H1 (cell line): ENCODE results near the gene IL1RAPL1. TPM values are rescaled to one million over a fixed set of nuclear protein-coding genes. Genes with fewer than 3 reads are reported as not detected.

Experiments used
- CTCF ChIA-PET: fragments of 300-600 bp; sonication (Branson Sonifier 250); formaldehyde crosslinking; loops from one replicate; lab custom pipeline; 2021; ENCODE audit not compliant: partially characterized antibody; lab: Charles Lee
- POLR2A ChIA-PET: fragments of 300-600 bp; sonication (Branson Sonifier 250); formaldehyde crosslinking; loops from one replicate; lab custom pipeline; 2021; ENCODE audit warnings: inconsistent platforms; ENCODE audit not compliant: partially characterized antibody; lab: Charles Lee
- DNase-seq, 2 experiments: peaks; one replicate each; pipeline versions ENCODE4 v3.0.0 to v3.0.0-alpha.2; 2010 to 2022; ENCODE audit warnings: low spot score in 2 of 2, low read depth in 1 of 2, mixed read lengths in 1 of 2
- FAIRE-seq: peaks from 2 replicates; lab custom pipeline; 2011; peaks lifted over from hg19 to GRCh38; lab: Jason Lieb, UNC
- H2AFZ ChIP-seq: 2 replicates; pipeline ENCODE4 v1.8.1; 2012; ENCODE audit warnings: low read length, inconsistent platforms
- H2AK5ac ChIP-seq: 2 replicates; pipeline ENCODE4 v1.6.1; 2013; ENCODE audit warnings: low read depth, low read length
- H2BK120ac ChIP-seq: replicated peaks from 2 replicates; pipeline ENCODE3; 2013; ENCODE audit warnings: low read depth, low read length, inconsistent platforms
- H2BK12ac ChIP-seq: 2 replicates; pipeline ENCODE4 v1.6.1; 2013; ENCODE audit warnings: low read depth, low read length
- H2BK15ac ChIP-seq: 2 replicates; pipeline ENCODE4 v1.6.1; 2013; ENCODE audit warnings: low read length
- H2BK20ac ChIP-seq: 2 replicates; pipeline ENCODE4 v1.6.1; 2013; ENCODE audit warnings: low read length
- H2BK5ac ChIP-seq: 2 replicates; pipeline ENCODE4 v1.6.1; 2013; ENCODE audit warnings: low read depth, low read length
- H3K14ac ChIP-seq: 2 replicates; pipeline ENCODE4 v1.6.1; 2013; ENCODE audit warnings: inconsistent platforms; ENCODE audit not compliant: insufficient read length
- H3K18ac ChIP-seq: 2 replicates; pipeline ENCODE4 v1.6.1; 2013; ENCODE audit warnings: low read length; ENCODE audit errors: extremely low read depth
- H3K23ac ChIP-seq: 2 replicates; pipeline ENCODE4 v1.6.1; 2013; ENCODE audit warnings: inconsistent platforms; ENCODE audit not compliant: insufficient read length
- H3K23me2 ChIP-seq: 2 replicates; pipeline ENCODE4 v1.6.1; 2013; ENCODE audit warnings: low read depth, low read length
- H3K27ac ChIP-seq: 2 replicates; pipeline ENCODE4 v1.6.1; 2011; ENCODE audit warnings: low read depth, low read length, inconsistent platforms
- H3K27me3 ChIP-seq, 4 experiments: replicated peaks in 1 of 4; 1 replicate in 1 of 4; 2 replicates in 3 of 4; pipeline versions ENCODE4 v1.6.1 to v1.8.1; 2011 to 2013; ENCODE audit warnings: low read length in 3 of 4, mild to moderate bottlenecking in 3 of 4, inconsistent platforms in 2 of 4, mixed read lengths in 2 of 4, moderate library complexity in 1 of 4; ENCODE audit not compliant: control insufficient read depth in 3 of 4, insufficient read depth in 3 of 4; ENCODE audit errors: extremely low read depth in 1 of 4
- H3K36me3 ChIP-seq, 4 experiments: 2 replicates each; pipeline versions ENCODE4 v1.6.1 to v1.8.1; 2011 to 2013; ENCODE audit warnings: mild to moderate bottlenecking in 4 of 4, low read length in 3 of 4, moderate library complexity in 2 of 4, control low read depth in 1 of 4, inconsistent platforms in 1 of 4; ENCODE audit not compliant: insufficient read depth in 4 of 4, control insufficient read depth in 2 of 4
- H3K4ac ChIP-seq: replicated peaks from 2 replicates; pipeline ENCODE3; 2013; ENCODE audit warnings: low read length, low read depth, mixed read lengths, inconsistent platforms; ENCODE audit not compliant: insufficient read length
- H3K4me1 ChIP-seq, 4 experiments: replicated peaks in 1 of 4; 1 replicate in 1 of 4; 2 replicates in 3 of 4; pipeline versions ENCODE4 v1.6.1 to v1.8.1; 2011 to 2013; ENCODE audit warnings: low read length in 3 of 4, inconsistent platforms in 2 of 4, mixed read lengths in 1 of 4; ENCODE audit not compliant: insufficient read depth in 4 of 4, control insufficient read depth in 3 of 4
- H3K4me2 ChIP-seq, 2 experiments: 2 replicates each; pipeline versions ENCODE4 v1.6.1 to v1.8.1; 2011 to 2013; ENCODE audit warnings: low read depth in 2 of 2, low read length in 2 of 2, control low read depth in 1 of 2, inconsistent platforms in 1 of 2, mild to moderate bottlenecking in 1 of 2; ENCODE audit not compliant: insufficient read depth in 1 of 2
- H3K4me3 ChIP-seq, 4 experiments: fragments of 200-600, 300-600 bp in 1 of 4; sonication (generic), shearing (Covaris generic), sonication (Bioruptor Twin) in 1 of 4; 2 replicates each; pipeline versions ENCODE4 v1.5.1 to v1.8.1; 2011 to 2016; ENCODE audit warnings: low read length in 4 of 4, low read depth in 3 of 4, control low read depth in 2 of 4, inconsistent platforms in 2 of 4, mild to moderate bottlenecking in 2 of 4, mixed read lengths in 1 of 4, moderate library complexity in 1 of 4; ENCODE audit not compliant: insufficient read depth in 2 of 4; ENCODE audit errors: extremely low read depth in 1 of 4
- H3K56ac ChIP-seq: replicated peaks from 2 replicates; pipeline ENCODE3; 2013; ENCODE audit warnings: low read depth, mild to moderate bottlenecking, mixed read lengths, low read length, inconsistent platforms; ENCODE audit not compliant: insufficient read length
- H3K79me1 ChIP-seq: 2 replicates; pipeline ENCODE4 v1.6.1; 2013; ENCODE audit warnings: low read depth, low read length, control low read depth
- H3K79me2 ChIP-seq, 2 experiments: 2 replicates each; pipeline versions ENCODE4 v1.6.1 to v1.8.1; 2012 to 2013; ENCODE audit warnings: low read length in 2 of 2, mild to moderate bottlenecking in 2 of 2, inconsistent platforms in 1 of 2; ENCODE audit not compliant: insufficient read depth in 2 of 2, control insufficient read depth in 1 of 2
- H3K9ac ChIP-seq, 4 experiments: replicated peaks in 1 of 4; 1 replicate in 1 of 4; 2 replicates in 3 of 4; pipeline versions ENCODE4 v1.6.1 to v1.8.1; 2011 to 2013; ENCODE audit warnings: low read depth in 3 of 4, low read length in 3 of 4, control low read depth in 2 of 4, mild to moderate bottlenecking in 2 of 4, moderate library complexity in 2 of 4, inconsistent platforms in 1 of 4; ENCODE audit errors: extremely low read depth in 1 of 4
- H3K9me3 ChIP-seq, 2 experiments: 2 replicates each; pipeline versions ENCODE4 v1.6.1 to v1.8.1; 2012 to 2013; ENCODE audit warnings: mild to moderate bottlenecking in 2 of 2, moderate library complexity in 2 of 2, control low read depth in 1 of 2, inconsistent platforms in 1 of 2, low read depth in 1 of 2, low read length in 1 of 2, mixed read lengths in 1 of 2; ENCODE audit not compliant: insufficient read depth in 2 of 2
- H4K20me1 ChIP-seq, 2 experiments: replicated peaks in 1 of 2; 2 replicates each; pipeline versions ENCODE3 to v1.8.1; 2011 to 2013; ENCODE audit warnings: inconsistent platforms in 2 of 2, low read length in 2 of 2, mild to moderate bottlenecking in 1 of 2; ENCODE audit not compliant: insufficient read depth in 2 of 2, control insufficient read depth in 1 of 2
- H4K5ac ChIP-seq: 2 replicates; pipeline ENCODE4 v1.6.1; 2013; ENCODE audit warnings: low read length, low read depth, mixed read lengths, inconsistent platforms; ENCODE audit not compliant: insufficient read length
- H4K8ac ChIP-seq: 2 replicates; pipeline ENCODE4 v1.8.0; 2013; ENCODE audit warnings: mild to moderate bottlenecking, moderate library complexity, low read length, inconsistent platforms; ENCODE audit not compliant: insufficient read depth; ENCODE audit errors: extremely low read depth
- H4K91ac ChIP-seq: replicated peaks from 2 replicates; pipeline ENCODE3; 2013; ENCODE audit warnings: low read length, mixed read lengths, inconsistent platforms; ENCODE audit not compliant: insufficient read length
- EP300 ChIP-seq, 2 experiments: IDR thresholded peaks; 1 replicate in 1 of 2; 2 replicates in 1 of 2; pipeline ENCODE4 v1.6.1; 2011 to 2012; ENCODE audit warnings: low read depth in 2 of 2, low read length in 2 of 2, mild to moderate bottlenecking in 2 of 2, borderline replicate concordance in 1 of 2, inconsistent platforms in 1 of 2, moderate library complexity in 1 of 2
- RXRA ChIP-seq: IDR thresholded peaks from 2 replicates; pipeline ENCODE4 v1.6.1; 2011; ENCODE audit warnings: low read depth, mild to moderate bottlenecking, low read length, moderate library complexity; ENCODE audit not compliant: insufficient read depth
- WGBS, 2 experiments: shearing (Covaris generic) in 1 of 2; methylation state at CpG; one replicate each; pipeline versions ENCODE4 v1.1.6 to v1.1.7; 2013 to 2015; ENCODE audit warnings: low lambda C conversion rate in 2 of 2, mixed read lengths in 2 of 2, inconsistent platforms in 1 of 2, low coverage in 1 of 2, missing lambda C conversion rate in 1 of 2; ENCODE audit not compliant: insufficient replicate concordance in 2 of 2, insufficient coverage in 1 of 2, insufficient read length in 1 of 2; ENCODE audit errors: extremely low coverage in 1 of 2, missing lambda C conversion rate in 1 of 2; 5-methylcytosine and 5-hydroxymethylcytosine counted together
- polyA plus RNA-seq, 7 experiments: library from polyadenylated mRNA; depleted of rRNA in 3 of 7; stranded (reverse) in 5 of 7; unstranded in 2 of 7; fragments of >200 nt in 5 of 7; fragments of 200-250 nt in 2 of 7; gene quantifications; 1 replicate in 5 of 7; 2 replicates in 1 of 7; 4 replicates in 1 of 7; pipeline versions ENCODE4 v1.2.1 to v1.2.3, GENCODE V29; 2011 to 2013; ENCODE audit warnings: missing spikeins in 2 of 7, mixed read lengths in 2 of 7
- total RNA-seq: library from RNA; stranded (reverse); fragmentation: NEBNext Ultra II Directional; extraction: Animal tissue kit (Norgen Biotek cat#: 25700); gene quantifications from 2 replicates; pipeline ENCODE4 v1.2.1, GENCODE V29; 2021

The IL1RAPL1 gene
- total and polyA plus RNA-seq, 2 of the 8 experiments (the other 6 are each of a cell fraction or from before 2014, with no cell fraction given), result 0.11 to 0.35 TPM

DNA sequence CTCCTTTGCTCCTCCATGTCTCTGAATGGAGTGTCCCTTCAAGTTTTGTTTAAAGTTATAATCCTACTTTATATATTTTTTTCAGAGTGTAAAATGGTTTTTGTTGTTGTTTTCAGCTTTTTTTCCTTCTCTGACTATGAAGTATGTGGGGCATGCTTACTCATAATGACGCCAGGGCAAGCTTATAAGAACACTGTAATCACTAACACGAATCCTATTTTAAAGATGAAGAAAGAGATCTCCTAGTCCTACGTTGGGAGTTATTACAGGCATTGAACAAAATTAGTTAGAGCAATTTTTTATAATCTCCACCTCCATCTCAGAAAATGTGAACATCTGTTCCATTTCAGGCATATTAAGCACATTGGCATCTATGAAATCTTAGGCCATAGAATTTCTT lies 1360.0 kb downstream of the IL1RAPL1 start:
- H4K91ac ChIP-seq, result no peak overlapping the region
- no peak overlapping the region for H3K9ac ChIP-seq
- H3K56ac ChIP-seq, result no peak overlapping the region
- no peaks in the 10 kb centered on the region for H3K79me2 ChIP-seq
- H3K27ac ChIP-seq, result no peak overlapping the region
- no peak overlapping the region for H3K4me3 ChIP-seq
- H3K14ac ChIP-seq, result no peak overlapping the region
- H3K23ac ChIP-seq, result no peak overlapping the region
- no peak overlapping the region for H2AFZ ChIP-seq
- no peak for DNase-seq
- no peak overlapping the region for H2BK5ac ChIP-seq
- H2BK12ac ChIP-seq, result no peak overlapping the region
- CTCF ChIA-PET, result no interaction called here
- POLR2A ChIA-PET, result no interaction called here
- no peaks in the 10 kb centered on the region for H3K4me1 ChIP-seq
- H2BK20ac ChIP-seq, result no peak overlapping the region
- H3K18ac ChIP-seq, result no peak overlapping the region
- H3K23me2 ChIP-seq, result no peaks in the 10 kb centered on the region
- no peak overlapping the region for H3K4ac ChIP-seq
- H3K9me3 ChIP-seq, result no peaks in the 10 kb centered on the region
- H4K5ac ChIP-seq, result no peak overlapping the region
- H4K20me1 ChIP-seq, result no peaks in the 10 kb centered on the region
- H3K36me3 ChIP-seq, result no peaks in the 10 kb centered on the region
- H3K79me1 ChIP-seq, result no peaks in the 10 kb centered on the region
- WGBS, 2 experiments, result 87% methylated on average over 3 of the region's 3 CpGs; no CpG with 5 or more reads in 1 of the 2 experiments
- no peak overlapping the region for H3K4me2 ChIP-seq
- no peak for FAIRE-seq
- no peak overlapping the region for H2BK120ac ChIP-seq
- H2AK5ac ChIP-seq, result no peak overlapping the region
- no peak overlapping the region for H2BK15ac ChIP-seq
- H3K27me3 ChIP-seq, result no peaks in the 10 kb centered on the region
- H4K8ac ChIP-seq, result no peak overlapping the region
- TF ChIP-seq RXRA (no peak), EP300 (IDR thresholded peaks at IDR 0.05; ENCODE audit: borderline replicate concordance in 1 of 2, low read depth in 2 of 2, low read length in 2 of 2) (no peak)
